Loucy (cell line): Measurements from ENCODE around the gene WDR11.

Experiments
- H2AFZ ChIP-seq: fragments of 200-600 bp; sonication (generic); 2 replicates; pipeline ENCODE4 v1.6.0; 2016; ENCODE audit warnings: antibody characterized with exemption, mild to moderate bottlenecking, low read length, moderate library complexity
- H3F3A ChIP-seq: fragments of 200-600 bp; 2 replicates; pipeline ENCODE4 v1.6.0; 2016; ENCODE audit warnings: antibody characterized with exemption, low read depth, mild to moderate bottlenecking
- H3K27me3 ChIP-seq: fragments of 200-600 bp; sonication (generic); 2 replicates; pipeline ENCODE4 v1.6.1; 2014; ENCODE audit warnings: low read length, mild to moderate bottlenecking; ENCODE audit not compliant: insufficient read depth, poor library complexity, severe bottlenecking
- H3K36me3 ChIP-seq: fragments of 200-600 bp; sonication (generic); 2 replicates; pipeline ENCODE4 v1.6.1; 2016; ENCODE audit warnings: low read length; ENCODE audit not compliant: insufficient read depth
- H3K4me1 ChIP-seq: fragments of 200-600 bp; sonication (generic); 2 replicates; pipeline ENCODE4 v1.5.1; 2014; ENCODE audit warnings: low read length, mild to moderate bottlenecking; ENCODE audit not compliant: insufficient read depth, poor library complexity, severe bottlenecking
- H3K4me2 ChIP-seq: fragments of 200-600 bp; sonication (generic); 2 replicates; pipeline ENCODE4 v1.6.0; 2014; ENCODE audit warnings: antibody characterized with exemption, low read length, low read depth, mild to moderate bottlenecking; ENCODE audit not compliant: poor library complexity, severe bottlenecking
- H3K4me3 ChIP-seq: fragments of 200-600 bp; sonication (generic); 2 replicates; pipeline ENCODE4 v1.5.1; 2014; ENCODE audit warnings: low read length, mild to moderate bottlenecking, mixed read lengths; ENCODE audit not compliant: poor library complexity, severe bottlenecking
- H3K79me2 ChIP-seq: fragments of 200-600 bp; sonication (generic); 2 replicates; pipeline ENCODE4 v1.6.1; 2014; ENCODE audit warnings: low read length; ENCODE audit not compliant: insufficient read depth
- H3K9ac ChIP-seq: fragments of 200-600 bp; sonication (generic); 2 replicates; pipeline ENCODE4 v1.6.0; 2014; ENCODE audit warnings: mild to moderate bottlenecking, low read depth, low read length, moderate library complexity; ENCODE audit not compliant: poor library complexity, severe bottlenecking
- H3K9me2 ChIP-seq: fragments of 200-600 bp; sonication (generic); replicated peaks from 2 replicates; pipeline ENCODE4 v1.6.1; 2016; ENCODE audit warnings: low read depth, low read length, mixed read lengths
- H3K9me3 ChIP-seq: fragments of 200-600 bp; sonication (generic); 2 replicates; pipeline ENCODE4 v1.6.1; 2014; ENCODE audit warnings: mild to moderate bottlenecking, antibody characterized with exemption, low read length, low read depth; ENCODE audit not compliant: insufficient read depth
- H4K20me1 ChIP-seq: fragments of 200-600 bp; sonication (generic); 2 replicates; pipeline ENCODE4 v1.6.0; 2014; ENCODE audit warnings: antibody characterized with exemption, low read length, mild to moderate bottlenecking; ENCODE audit not compliant: insufficient read depth, poor library complexity, severe bottlenecking
- EZH2phosphoT487 ChIP-seq: fragments of 200-600 bp; IDR thresholded peaks from 2 replicates; pipeline ENCODE4 v1.6.1; 2018; ENCODE audit warnings: antibody characterized with exemption, mild to moderate bottlenecking, moderate library complexity, borderline replicate concordance
- TF ChIP-seq, protein P1 (sequence below): fragments of 200-600 bp; sonication (generic); conservative IDR thresholded peaks from 2 replicates; pipeline ENCODE4 v1.5.1; 2014; ENCODE audit warnings: mild to moderate bottlenecking, antibody characterized with exemption, low read length

Gene WDR11

DNA sequence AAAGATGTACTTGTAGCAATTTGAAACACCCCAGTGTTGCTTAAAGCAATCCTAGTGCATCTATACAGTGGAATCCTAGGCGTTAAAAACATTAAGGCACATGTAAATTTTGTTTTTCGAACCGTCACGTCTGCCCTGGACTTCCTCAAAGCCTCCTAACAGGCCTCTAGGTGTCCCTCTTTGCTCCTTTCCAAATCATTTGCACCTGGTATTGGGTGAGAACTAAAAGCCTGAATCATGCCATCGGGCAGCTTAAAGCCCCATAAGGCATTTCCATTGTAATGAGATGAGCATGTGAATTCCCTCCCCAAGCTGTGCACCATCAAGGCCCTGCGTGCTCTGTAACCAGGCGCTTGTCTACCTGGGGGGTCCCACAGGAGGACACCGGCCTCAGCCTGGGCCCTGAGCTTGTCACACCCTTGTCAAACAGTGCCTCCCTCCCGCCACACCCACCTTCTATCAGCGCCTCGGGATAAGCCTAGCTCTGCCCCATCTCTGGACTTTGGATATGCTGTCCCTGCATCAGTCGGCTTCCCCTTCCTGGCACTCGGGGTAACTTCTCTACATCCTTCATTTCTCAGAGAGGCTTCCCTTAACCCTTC, 89.2 kb downstream of the WDR11 start:
- no peaks in the 10 kb centered on the region for H3K79me2 ChIP-seq
- H3K4me3 ChIP-seq: no peak overlapping the region
- no peaks in the 10 kb centered on the region for H4K20me1 ChIP-seq
- no peak overlapping the region for H3K9ac ChIP-seq
- H3K36me3 ChIP-seq: no peaks in the 10 kb centered on the region
- H3K4me2 ChIP-seq: no peak overlapping the region
- no peaks in the 10 kb centered on the region for H3F3A ChIP-seq
- no peaks in the 10 kb centered on the region for H3K9me3 ChIP-seq
- no peaks in the 10 kb centered on the region for H3K9me2 ChIP-seq
- no peak for TF ChIP-seq EZH2phosphoT487
- TF ChIP-seq, protein P1, sequence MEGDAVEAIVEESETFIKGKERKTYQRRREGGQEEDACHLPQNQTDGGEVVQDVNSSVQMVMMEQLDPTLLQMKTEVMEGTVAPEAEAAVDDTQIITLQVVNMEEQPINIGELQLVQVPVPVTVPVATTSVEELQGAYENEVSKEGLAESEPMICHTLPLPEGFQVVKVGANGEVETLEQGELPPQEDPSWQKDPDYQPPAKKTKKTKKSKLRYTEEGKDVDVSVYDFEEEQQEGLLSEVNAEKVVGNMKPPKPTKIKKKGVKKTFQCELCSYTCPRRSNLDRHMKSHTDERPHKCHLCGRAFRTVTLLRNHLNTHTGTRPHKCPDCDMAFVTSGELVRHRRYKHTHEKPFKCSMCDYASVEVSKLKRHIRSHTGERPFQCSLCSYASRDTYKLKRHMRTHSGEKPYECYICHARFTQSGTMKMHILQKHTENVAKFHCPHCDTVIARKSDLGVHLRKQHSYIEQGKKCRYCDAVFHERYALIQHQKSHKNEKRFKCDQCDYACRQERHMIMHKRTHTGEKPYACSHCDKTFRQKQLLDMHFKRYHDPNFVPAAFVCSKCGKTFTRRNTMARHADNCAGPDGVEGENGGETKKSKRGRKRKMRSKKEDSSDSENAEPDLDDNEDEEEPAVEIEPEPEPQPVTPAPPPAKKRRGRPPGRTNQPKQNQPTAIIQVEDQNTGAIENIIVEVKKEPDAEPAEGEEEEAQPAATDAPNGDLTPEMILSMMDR: no peak
- no peak overlapping the region for H2AFZ ChIP-seq
- no peaks in the 10 kb centered on the region for H3K4me1 ChIP-seq
- H3K27me3 ChIP-seq: no peaks in the 10 kb centered on the region

DNA sequence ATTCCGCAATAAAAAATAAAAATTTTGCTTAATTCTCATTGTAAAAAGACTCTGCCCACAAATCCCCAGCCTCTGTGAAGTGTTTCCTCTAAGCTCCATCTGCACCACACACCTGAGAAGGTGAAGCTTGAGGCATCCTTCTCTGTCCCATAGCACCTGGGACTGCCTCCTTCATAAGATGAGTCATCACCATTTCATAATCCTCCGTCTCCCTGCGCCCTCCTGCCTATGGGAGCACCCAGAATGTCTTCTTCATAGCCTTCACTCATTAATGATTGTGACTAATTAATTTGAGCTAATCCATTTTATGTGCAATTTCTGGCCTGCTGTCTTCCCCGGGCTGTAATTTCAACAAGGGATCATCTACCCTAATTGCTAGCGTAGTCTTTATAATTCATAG, 90.3 kb downstream of the WDR11 start:
- H3K9me3 ChIP-seq: no peaks in the 10 kb centered on the region
- no peak overlapping the region for H3K4me3 ChIP-seq
- no peak overlapping the region for H3K9ac ChIP-seq
- no peaks in the 10 kb centered on the region for H3K4me1 ChIP-seq
- no peaks in the 10 kb centered on the region for H3K9me2 ChIP-seq
- H3K4me2 ChIP-seq: no peak overlapping the region
- no peaks in the 10 kb centered on the region for H3K27me3 ChIP-seq
- H3F3A ChIP-seq: no peaks in the 10 kb centered on the region
- H2AFZ ChIP-seq: no peak overlapping the region
- no peak for TF ChIP-seq EZH2phosphoT487
- TF ChIP-seq, protein P1: no peak
- H4K20me1 ChIP-seq: no peaks in the 10 kb centered on the region
- H3K79me2 ChIP-seq: no peaks in the 10 kb centered on the region
- H3K36me3 ChIP-seq: no peaks in the 10 kb centered on the region

DNA sequence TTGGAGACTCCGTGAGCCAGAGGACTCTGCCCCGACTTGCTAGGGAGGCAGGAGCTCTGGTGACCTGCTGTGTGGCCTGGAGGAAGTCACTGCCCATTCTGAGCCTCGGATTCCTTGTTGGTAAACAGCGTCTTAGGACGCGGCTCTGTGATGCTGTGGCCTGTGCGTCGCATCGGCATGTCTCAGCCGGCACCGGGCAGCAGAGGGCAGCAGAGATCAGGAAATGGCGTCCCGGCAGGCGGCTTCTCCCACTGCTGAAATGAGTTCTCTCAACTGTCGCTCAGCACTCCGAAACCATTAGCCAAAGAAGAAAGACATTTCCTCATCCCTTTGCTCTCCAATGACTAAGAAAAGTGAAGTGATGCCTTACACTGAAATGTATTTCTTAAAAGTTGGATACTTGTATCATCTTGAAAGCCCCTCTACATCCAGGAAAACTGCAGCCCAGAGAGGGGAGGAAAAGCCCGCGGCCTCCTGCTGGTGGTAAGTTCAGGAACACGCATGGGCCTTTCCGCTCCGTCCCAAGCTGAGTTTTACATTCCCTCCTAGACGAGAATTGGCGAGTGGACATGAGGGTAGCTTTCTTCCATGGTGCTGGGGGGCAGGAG, 91.7 kb downstream of the WDR11 start:
- no peak overlapping the region for H3K9ac ChIP-seq
- H3F3A ChIP-seq: no peaks in the 10 kb centered on the region
- H3K9me3 ChIP-seq: no peaks in the 10 kb centered on the region
- H3K9me2 ChIP-seq: no peaks in the 10 kb centered on the region
- TF ChIP-seq, protein P1: peak; percentile 85
- no peak for TF ChIP-seq EZH2phosphoT487
- no peaks in the 10 kb centered on the region for H3K27me3 ChIP-seq
- no peaks in the 10 kb centered on the region for H3K36me3 ChIP-seq
- H3K4me2 ChIP-seq: peak overlapping the region; percentile 25
- peak overlapping the region; percentile 37 for H3K4me3 ChIP-seq
- no peaks in the 10 kb centered on the region for H3K79me2 ChIP-seq
- no peaks in the 10 kb centered on the region for H3K4me1 ChIP-seq
- peak overlapping the region; percentile 73 for H2AFZ ChIP-seq
- no peaks in the 10 kb centered on the region for H4K20me1 ChIP-seq
